IMR-90 (cell line): ENCODE results near the gene FAXDC2. TPM values are rescaled to one million over a fixed set of nuclear protein-coding genes. Genes with fewer than 3 reads are reported as not detected.

Experiments used
- ATAC-seq: fragments of 200-7000 bp; cut with Tn5 transposase; 2 replicates; pipeline ENCODE4 v1.9.1; 2020; ENCODE audit warnings: low read depth, mild to moderate bottlenecking, moderate library complexity
- BruUV-seq: library from RNA; stranded (reverse); fragments of 400-500 nt; replicated peaks from 2 replicates; lab custom pipeline; 2021; lab: Mats Ljungman, UMichigan
- CTCF ChIA-PET: fragments of 300-600 bp; formaldehyde crosslinking; extraction: SDS; loops from one replicate; lab custom pipeline; 2021; ENCODE audit warnings: antibody characterized with exemption; lab: Yijun Ruan, JAX
- POLR2A ChIA-PET: fragments of 300-600 bp; sonication (Branson Sonifier 250); formaldehyde crosslinking; loops from one replicate; lab custom pipeline; 2022; ENCODE audit warnings: antibody characterized with exemption; ENCODE audit not compliant: unreplicated experiment; lab: Charles Lee
- DNase-seq: peaks from one replicate; pipeline ENCODE4 v3.0.0; 2013
- H2AFZ ChIP-seq: replicated peaks from 2 replicates; pipeline ENCODE3; 2013; ENCODE audit warnings: low read length, mild to moderate bottlenecking; ENCODE audit not compliant: poor library complexity
- H2AK5ac ChIP-seq: 2 replicates; pipeline ENCODE4 v1.6.1; 2013; ENCODE audit warnings: low read depth, low read length, inconsistent platforms
- H2AK9ac ChIP-seq: replicated peaks from 2 replicates; pipeline ENCODE3; 2013; ENCODE audit warnings: mild to moderate bottlenecking, low read depth, low read length, moderate library complexity; ENCODE audit not compliant: poor library complexity
- H2BK120ac ChIP-seq: 2 replicates; pipeline ENCODE4 v1.6.1; 2013; ENCODE audit warnings: low read depth, low read length, inconsistent platforms
- H2BK15ac ChIP-seq: 3 replicates; pipeline ENCODE4 v1.6.1; 2013; ENCODE audit warnings: low read depth, low read length, inconsistent platforms
- H2BK20ac ChIP-seq: 2 replicates; pipeline ENCODE4 v1.6.1; 2013; ENCODE audit warnings: low read depth, mild to moderate bottlenecking, inconsistent platforms, low read length, moderate library complexity
- H2BK5ac ChIP-seq: 2 replicates; pipeline ENCODE4 v1.6.1; 2013; ENCODE audit warnings: mild to moderate bottlenecking, low read depth, low read length, inconsistent platforms; ENCODE audit not compliant: poor library complexity, severe bottlenecking
- H3K14ac ChIP-seq: replicated peaks from 2 replicates; pipeline ENCODE4 v1.6.1; 2013; ENCODE audit warnings: low read depth, low read length, inconsistent platforms
- H3K18ac ChIP-seq: 2 replicates; pipeline ENCODE4 v1.6.1; 2013; ENCODE audit warnings: low read depth, low read length, control low read depth
- H3K23ac ChIP-seq: 2 replicates; pipeline ENCODE4 v1.6.1; 2013; ENCODE audit warnings: low read depth, low read length, inconsistent platforms
- H3K27ac ChIP-seq: 2 replicates; pipeline ENCODE4 v1.5.1; 2013; ENCODE audit warnings: mild to moderate bottlenecking, control low read depth, low read length; ENCODE audit not compliant: insufficient read depth
- H3K27me3 ChIP-seq: 2 replicates; pipeline ENCODE4 v1.6.1; 2013; ENCODE audit warnings: low read length; ENCODE audit not compliant: control insufficient read depth, insufficient read depth
- H3K36me3 ChIP-seq: 2 replicates; pipeline ENCODE4 v1.6.1; 2013; ENCODE audit warnings: low read length, mixed read lengths; ENCODE audit not compliant: control insufficient read depth, insufficient read depth
- H3K4ac ChIP-seq: 2 replicates; pipeline ENCODE4 v1.6.1; 2013; ENCODE audit warnings: low read depth, low read length, inconsistent platforms
- H3K4me1 ChIP-seq: 2 replicates; pipeline ENCODE4 v1.6.1; 2013; ENCODE audit warnings: low read length, mixed read lengths; ENCODE audit not compliant: control insufficient read depth, insufficient read depth
- H3K4me2 ChIP-seq: 2 replicates; pipeline ENCODE4 v1.6.1; 2013; ENCODE audit warnings: low read depth, mild to moderate bottlenecking, control low read depth, low read length, moderate library complexity
- H3K4me3 ChIP-seq: 2 replicates; pipeline ENCODE4 v1.5.1; 2013; ENCODE audit warnings: low read depth, mild to moderate bottlenecking, control low read depth, low read length, moderate library complexity; ENCODE audit not compliant: insufficient read depth
- H3K56ac ChIP-seq: 2 replicates; pipeline ENCODE4 v1.6.1; 2013; ENCODE audit warnings: low read length, inconsistent platforms; ENCODE audit not compliant: insufficient read depth; ENCODE audit errors: extremely low read depth
- H3K79me1 ChIP-seq, 2 experiments: 2 replicates each; pipeline ENCODE4 v1.6.1; 2013; ENCODE audit warnings: low read length in 2 of 2, inconsistent platforms in 1 of 2, low read depth in 1 of 2
- H3K9ac ChIP-seq: 2 replicates; pipeline ENCODE4 v1.6.1; 2013; ENCODE audit warnings: low read depth, low read length, control low read depth
- H3K9me1 ChIP-seq: 2 replicates; pipeline ENCODE4 v1.6.1; 2013; ENCODE audit warnings: low read length, inconsistent platforms; ENCODE audit not compliant: insufficient read depth
- H3K9me3 ChIP-seq: 2 replicates; pipeline ENCODE4 v1.6.1; 2013; ENCODE audit warnings: low read length; ENCODE audit not compliant: control insufficient read depth, insufficient read depth
- H4K20me1 ChIP-seq: 2 replicates; pipeline ENCODE4 v1.6.1; 2013; ENCODE audit warnings: low read length, inconsistent platforms; ENCODE audit not compliant: insufficient read depth
- H4K5ac ChIP-seq: 2 replicates; pipeline ENCODE4 v1.6.1; 2013; ENCODE audit warnings: mild to moderate bottlenecking, low read depth, low read length, control low read depth
- H4K8ac ChIP-seq, 2 experiments: 2 replicates each; pipeline ENCODE4 v1.6.1; 2013; ENCODE audit warnings: low read depth in 2 of 2, low read length in 2 of 2, control low read depth in 1 of 2, inconsistent platforms in 1 of 2
- H4K91ac ChIP-seq: 2 replicates; pipeline ENCODE4 v1.6.1; 2013; ENCODE audit warnings: low read depth, low read length, inconsistent platforms; ENCODE audit not compliant: insufficient read depth
- BHLHE40 ChIP-seq: fragments of 150-350 bp; IDR thresholded peaks from 2 replicates; pipeline ENCODE4 v1.6.1; 2016; ENCODE audit warnings: mild to moderate bottlenecking, low read depth, low read length
- MAZ ChIP-seq: IDR thresholded peaks from 2 replicates; pipeline ENCODE4 v1.6.1; 2012; ENCODE audit warnings: low read depth, mild to moderate bottlenecking, low read length, improper control_type of control experiment, moderate library complexity, borderline replicate concordance
- MXI1 ChIP-seq: IDR thresholded peaks from 2 replicates; pipeline ENCODE4 v1.6.1; 2012; ENCODE audit warnings: low read depth, mild to moderate bottlenecking, low read length, moderate library complexity, borderline replicate concordance
- RAD21 ChIP-seq: IDR thresholded peaks from 2 replicates; pipeline ENCODE4 v1.6.1; 2012; ENCODE audit warnings: low read length, improper control_type of control experiment
- SMC3 ChIP-seq: fragments of 150-350 bp; IDR thresholded peaks from 2 replicates; pipeline ENCODE4 v1.6.1; 2016; ENCODE audit warnings: low read depth, mild to moderate bottlenecking, antibody characterized with exemption, low read length, moderate library complexity
- whole genome bisulfite sequencing, 2 experiments: methylation state at CpG; one replicate each; pipeline versions ENCODE4 v1.1.5 to v1.1.7; 2013; ENCODE audit warnings: missing lambda C conversion rate in 2 of 2; ENCODE audit not compliant: insufficient read length in 1 of 2; ENCODE audit errors: extremely low coverage in 2 of 2; 5-methylcytosine and 5-hydroxymethylcytosine counted together
- dilution Hi-C: fragments of 300-500 bp; cut with HindIII; formaldehyde crosslinking; loops from one replicate; pipeline ENCODE4 v1.14.3; 2018; ENCODE audit warnings: low sequenced_read_pairs; ENCODE audit not compliant: unreplicated experiment
- in situ Hi-C: fragments of 300-500 bp; cut with MboI; formaldehyde crosslinking; loops from 3 replicates; pipeline ENCODE4 v1.14.3; 2019; ENCODE audit warnings: low sequenced_read_pairs, inconsistent platforms, mixed read lengths
- intact Hi-C: fragments of 100-400 bp; cut with micrococcal nuclease; formaldehyde crosslinking; loops from 2 replicates; pipeline ENCODE4 v1.10.0; 2022
- polyA plus RNA-seq, 3 experiments: library from polyadenylated mRNA; depleted of rRNA; stranded (reverse); fragments of >200 nt; gene quantifications; 2 replicates each; pipeline ENCODE4 v1.2.3, GENCODE V29; 2012; ENCODE audit warnings: low replicate concordance in 1 of 3
- total RNA-seq: library from RNA; depleted of rRNA; stranded (reverse); fragments of >200 nt; gene quantifications from 2 replicates; pipeline ENCODE4 v1.2.3, GENCODE V29; 2012
- TF ChIP-seq, protein P1 (sequence below): conservative IDR thresholded peaks from 2 replicates; pipeline ENCODE4 v1.5.1; 2012; ENCODE audit warnings: mild to moderate bottlenecking, low read depth, low read length, improper control_type of control experiment
- TF ChIP-seq, protein P2 (sequence below): fragments of 150-350 bp; IDR thresholded peaks from 2 replicates; pipeline ENCODE4 v1.6.1; 2017; ENCODE audit warnings: mild to moderate bottlenecking, antibody characterized with exemption, low read length, low read depth
- TF ChIP-seq, protein P3 (sequence below): fragments of 150-350 bp; IDR thresholded peaks from 2 replicates; pipeline ENCODE4 v1.6.1; 2016; ENCODE audit warnings: low read depth, mild to moderate bottlenecking, low read length, moderate library complexity, borderline replicate concordance

Gene FAXDC2
- total and polyA plus RNA-seq, 2 of the 4 experiments (the other 2 are of a cell fraction): 4.3 to 8.9 TPM

DNA sequence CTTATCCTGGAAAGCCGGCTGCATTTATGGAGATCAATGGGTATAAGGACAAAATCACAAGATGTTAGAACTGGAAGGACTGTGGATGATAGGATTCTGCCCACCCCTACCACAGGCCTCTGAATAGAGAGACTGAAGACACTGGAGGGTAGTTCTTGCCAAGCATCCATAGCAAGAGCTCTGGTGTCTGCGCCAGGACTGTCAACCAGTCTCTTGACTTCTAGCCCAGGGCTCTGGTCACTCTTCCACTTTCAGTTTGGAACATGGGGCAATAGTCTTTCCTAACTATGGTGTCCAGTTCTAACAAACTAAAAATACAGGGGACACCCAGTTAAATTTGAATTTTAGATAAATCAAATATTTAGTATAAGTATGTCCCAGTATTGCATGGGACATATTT, 71.9 kb downstream of the FAXDC2 start:
- no CpG with 5 or more reads among the region's 2 CpGs for WGBS, 2 experiments
- no peak overlapping the region for H2AFZ ChIP-seq
- peaks cover 14 to 85% of the 10 kb centered on the region in 2 experiments; a peak in 3 of 4 replicates for H3K79me1 ChIP-seq
- in situ Hi-C loops (no loop called here), intact Hi-C loops (no loop called here), dilution Hi-C loops (no loop called here)
- no peak overlapping the region for H4K8ac ChIP-seq
- H2BK20ac ChIP-seq: no peak overlapping the region
- peaks cover 93% of the 10 kb centered on the region for H4K20me1 ChIP-seq
- H4K5ac ChIP-seq: no peak overlapping the region
- no peak overlapping the region for H3K14ac ChIP-seq
- no peak overlapping the region for H2BK5ac ChIP-seq
- H2AK5ac ChIP-seq: no peak overlapping the region
- no peak overlapping the region for H3K27ac ChIP-seq
- no peak overlapping the region for H3K4me3 ChIP-seq
- no peak overlapping the region for H3K18ac ChIP-seq
- no peak overlapping the region for H2BK120ac ChIP-seq
- TF ChIP-seq, protein P1, sequence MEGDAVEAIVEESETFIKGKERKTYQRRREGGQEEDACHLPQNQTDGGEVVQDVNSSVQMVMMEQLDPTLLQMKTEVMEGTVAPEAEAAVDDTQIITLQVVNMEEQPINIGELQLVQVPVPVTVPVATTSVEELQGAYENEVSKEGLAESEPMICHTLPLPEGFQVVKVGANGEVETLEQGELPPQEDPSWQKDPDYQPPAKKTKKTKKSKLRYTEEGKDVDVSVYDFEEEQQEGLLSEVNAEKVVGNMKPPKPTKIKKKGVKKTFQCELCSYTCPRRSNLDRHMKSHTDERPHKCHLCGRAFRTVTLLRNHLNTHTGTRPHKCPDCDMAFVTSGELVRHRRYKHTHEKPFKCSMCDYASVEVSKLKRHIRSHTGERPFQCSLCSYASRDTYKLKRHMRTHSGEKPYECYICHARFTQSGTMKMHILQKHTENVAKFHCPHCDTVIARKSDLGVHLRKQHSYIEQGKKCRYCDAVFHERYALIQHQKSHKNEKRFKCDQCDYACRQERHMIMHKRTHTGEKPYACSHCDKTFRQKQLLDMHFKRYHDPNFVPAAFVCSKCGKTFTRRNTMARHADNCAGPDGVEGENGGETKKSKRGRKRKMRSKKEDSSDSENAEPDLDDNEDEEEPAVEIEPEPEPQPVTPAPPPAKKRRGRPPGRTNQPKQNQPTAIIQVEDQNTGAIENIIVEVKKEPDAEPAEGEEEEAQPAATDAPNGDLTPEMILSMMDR: no peak
- TF ChIP-seq, protein P2, sequence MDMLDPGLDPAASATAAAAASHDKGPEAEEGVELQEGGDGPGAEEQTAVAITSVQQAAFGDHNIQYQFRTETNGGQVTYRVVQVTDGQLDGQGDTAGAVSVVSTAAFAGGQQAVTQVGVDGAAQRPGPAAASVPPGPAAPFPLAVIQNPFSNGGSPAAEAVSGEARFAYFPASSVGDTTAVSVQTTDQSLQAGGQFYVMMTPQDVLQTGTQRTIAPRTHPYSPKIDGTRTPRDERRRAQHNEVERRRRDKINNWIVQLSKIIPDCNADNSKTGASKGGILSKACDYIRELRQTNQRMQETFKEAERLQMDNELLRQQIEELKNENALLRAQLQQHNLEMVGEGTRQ: no peak
- no peak for TF ChIP-seq MAZ
- no peak for TF ChIP-seq BHLHE40
- no peak for TF ChIP-seq MXI1
- TF ChIP-seq, protein P3, sequence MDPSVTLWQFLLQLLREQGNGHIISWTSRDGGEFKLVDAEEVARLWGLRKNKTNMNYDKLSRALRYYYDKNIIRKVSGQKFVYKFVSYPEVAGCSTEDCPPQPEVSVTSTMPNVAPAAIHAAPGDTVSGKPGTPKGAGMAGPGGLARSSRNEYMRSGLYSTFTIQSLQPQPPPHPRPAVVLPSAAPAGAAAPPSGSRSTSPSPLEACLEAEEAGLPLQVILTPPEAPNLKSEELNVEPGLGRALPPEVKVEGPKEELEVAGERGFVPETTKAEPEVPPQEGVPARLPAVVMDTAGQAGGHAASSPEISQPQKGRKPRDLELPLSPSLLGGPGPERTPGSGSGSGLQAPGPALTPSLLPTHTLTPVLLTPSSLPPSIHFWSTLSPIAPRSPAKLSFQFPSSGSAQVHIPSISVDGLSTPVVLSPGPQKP: no peak
- no peak for TF ChIP-seq SMC3
- no peak for TF ChIP-seq RAD21
- no peak overlapping the region for H4K91ac ChIP-seq
- no peak overlapping the region for H2AK9ac ChIP-seq
- DNase-seq: no peak
- H3K23ac ChIP-seq: no peak overlapping the region
- no peak overlapping the region for H3K4me2 ChIP-seq
- H2BK15ac ChIP-seq: no peak overlapping the region
- no TSS peak for BruUV-seq
- no peaks in the 10 kb centered on the region for H3K27me3 ChIP-seq
- ATAC-seq: no peak
- H3K56ac ChIP-seq: no peak overlapping the region
- no peak overlapping the region for H3K9ac ChIP-seq
- peaks cover 20% of the 10 kb centered on the region for H3K4me1 ChIP-seq
- no peak overlapping the region for H3K4ac ChIP-seq
- no peaks in the 10 kb centered on the region for H3K36me3 ChIP-seq
- H3K9me1 ChIP-seq: peaks cover 50% of the 10 kb centered on the region
- CTCF ChIA-PET: no interaction called here
- POLR2A ChIA-PET: no interaction called here
- H3K9me3 ChIP-seq: no peaks in the 10 kb centered on the region
